T follicular helper cell (primary cell): ENCODE measurements around the gene CD86.

Source experiments
- DNase-seq: peaks from one replicate; pipeline ENCODE4 v3.0.0-alpha.2; 2020; ENCODE audit warnings: low read depth

The CD86 gene

DNA sequence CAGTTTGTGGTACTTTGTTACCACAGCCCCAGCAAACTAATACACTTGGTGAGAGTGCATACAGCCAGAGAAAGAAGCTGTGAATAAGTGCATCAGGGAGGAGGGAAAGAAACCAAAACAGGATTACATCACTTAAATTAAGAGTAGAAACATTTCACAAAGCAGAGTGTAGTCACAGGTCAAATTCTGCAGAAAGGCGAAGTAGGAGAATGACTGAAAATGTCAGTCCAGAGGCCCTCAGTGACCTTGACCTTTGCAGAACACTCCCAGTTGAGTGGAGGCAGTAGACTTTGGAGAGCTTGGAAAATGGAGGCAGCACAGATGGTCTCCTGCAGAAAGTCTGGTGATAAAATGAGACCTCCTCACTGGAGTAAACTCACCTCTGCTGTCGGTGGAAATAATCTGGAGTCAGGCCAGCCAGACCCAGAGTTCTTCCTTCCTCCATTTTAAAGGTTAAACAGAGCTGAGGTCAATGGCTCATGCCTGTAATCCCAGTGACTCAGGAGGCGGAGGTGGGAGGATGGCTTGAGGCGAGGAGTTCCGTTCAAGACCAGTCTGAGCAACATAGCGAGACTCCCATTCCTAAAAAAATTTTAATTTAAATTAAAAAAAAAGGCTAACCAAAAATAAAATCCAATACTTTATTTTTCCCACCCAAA, 5.0 kb downstream of the CD86 start:
- no peak for DNase-seq

DNA sequence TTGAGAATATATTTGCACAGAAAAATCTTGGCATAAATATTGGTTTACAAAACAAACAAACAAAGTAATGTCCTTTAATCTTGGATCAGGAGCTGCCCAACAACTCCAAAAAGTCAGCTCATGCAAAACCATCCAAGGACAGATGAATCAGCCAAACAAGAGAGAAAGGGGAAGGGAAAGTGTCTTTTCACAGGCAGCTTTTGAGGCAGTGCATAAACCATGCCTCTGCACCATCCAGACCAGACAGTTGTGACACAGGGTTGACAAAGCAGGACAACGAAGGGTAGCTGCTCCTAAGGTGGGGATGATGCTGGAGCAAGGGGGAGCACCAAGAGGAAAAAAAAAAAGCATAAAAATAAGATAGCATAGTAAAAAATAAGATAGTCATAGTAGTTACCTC, 8.7 kb downstream of the CD86 start:
- DNase-seq = no peak

DNA sequence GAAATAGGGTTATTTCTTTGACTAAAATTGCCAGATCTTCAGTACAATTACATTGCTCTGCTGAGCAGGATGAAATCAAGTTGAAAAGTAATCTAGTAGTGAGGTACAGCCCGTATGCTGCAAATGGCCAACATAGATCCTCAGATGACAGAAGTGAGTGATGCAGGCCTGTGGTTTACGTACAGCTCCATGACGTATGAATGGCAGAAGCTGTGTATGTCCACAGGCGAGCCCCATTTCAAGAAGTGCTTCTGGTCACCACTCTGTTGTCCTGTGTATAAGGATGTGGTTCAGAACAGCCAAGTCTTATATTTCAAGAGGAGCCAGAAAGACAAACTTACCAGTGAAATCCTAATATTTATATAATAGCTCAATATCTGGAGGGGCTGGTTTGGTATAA, 9.2 kb downstream of the CD86 start:
- DNase-seq = no peak

DNA sequence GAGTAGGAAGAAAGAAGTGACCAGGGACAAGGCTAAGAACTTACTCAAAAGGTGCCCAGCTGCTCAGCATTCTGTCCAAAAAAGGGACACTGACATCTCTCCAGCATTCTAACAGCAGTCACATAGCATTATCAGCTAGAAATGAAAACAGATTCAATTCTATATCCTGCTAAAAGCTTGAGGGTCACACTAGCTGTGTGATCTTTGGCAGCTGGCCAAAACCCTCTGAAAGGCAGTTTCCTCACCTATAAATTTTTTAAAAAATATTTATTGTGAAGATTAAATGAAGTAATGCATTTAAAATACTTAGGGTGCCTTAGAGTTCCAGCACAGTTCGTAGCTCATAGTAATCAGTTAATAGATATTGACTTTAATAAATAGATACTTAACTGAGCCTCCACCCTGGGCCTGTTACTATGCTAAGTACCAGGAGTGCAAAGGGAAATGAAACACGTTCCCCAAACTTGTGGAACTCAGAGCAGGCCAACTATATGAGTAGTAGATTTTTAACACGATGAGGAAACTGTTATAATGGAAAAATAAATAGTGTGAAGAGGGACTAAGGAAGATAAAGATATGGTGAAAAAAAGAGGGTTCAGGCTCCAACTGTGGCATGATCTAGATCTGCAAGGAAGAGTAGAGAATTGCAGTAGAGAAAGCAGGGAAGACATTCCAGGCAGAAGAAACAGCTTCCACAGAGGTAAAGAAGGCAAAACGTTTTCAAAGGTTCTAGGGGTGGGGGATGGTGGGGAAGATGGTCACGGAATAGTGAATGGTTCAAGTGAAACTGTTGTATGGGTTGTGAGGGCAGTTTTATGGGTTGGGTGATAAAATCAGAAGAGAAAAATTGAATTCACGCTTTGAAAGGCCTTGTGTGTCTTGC, 11.4 kb downstream of the CD86 start:
- DNase-seq = no peak

DNA sequence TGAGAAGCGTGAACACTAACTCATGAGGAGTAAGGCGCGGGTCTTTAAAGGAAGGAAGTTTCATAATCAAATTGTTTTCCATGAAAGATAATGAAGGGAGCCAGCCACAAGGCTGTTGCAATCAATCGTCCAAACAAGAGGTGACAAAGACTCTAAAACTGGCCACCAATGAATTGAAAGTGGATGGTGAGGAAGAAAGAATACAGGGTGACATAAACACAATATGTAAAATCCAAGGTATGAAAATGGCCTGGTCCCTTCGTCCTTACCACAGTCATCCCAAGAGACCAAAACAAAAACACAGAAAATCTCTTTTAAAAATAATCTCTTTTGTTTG, 12.0 kb downstream of the CD86 start:
- DNase-seq = no peak

DNA sequence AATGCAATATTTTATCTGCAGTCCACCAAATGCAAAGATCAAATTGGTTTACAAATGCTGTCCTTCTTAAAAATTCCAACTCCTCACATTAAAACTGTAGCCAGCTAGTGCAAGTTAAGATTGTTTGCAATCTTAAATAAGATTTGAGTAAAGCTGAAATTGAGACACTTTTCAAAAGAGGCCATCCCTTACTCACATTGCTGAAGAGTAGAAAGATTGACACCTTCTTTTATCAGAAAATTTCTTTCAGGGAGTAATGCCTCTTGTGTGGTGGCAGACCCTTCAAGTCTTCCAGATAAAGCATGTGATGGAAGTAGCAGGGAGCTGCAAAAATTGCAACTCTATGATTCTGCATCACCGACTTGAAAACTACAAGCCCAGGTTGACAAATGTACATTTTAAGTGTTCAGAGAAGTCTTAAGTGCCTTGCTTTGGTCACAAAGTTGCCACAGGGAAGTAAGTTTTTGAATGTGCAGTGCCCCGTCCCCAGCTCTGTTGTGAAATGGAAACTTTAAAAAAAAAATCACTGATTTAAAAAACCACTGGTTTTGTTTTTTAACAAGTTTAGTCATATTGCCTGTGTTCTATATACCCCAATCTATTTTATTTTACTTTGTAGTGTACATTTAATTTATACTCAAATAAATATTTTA, 12.6 kb downstream of the CD86 start:
- DNase-seq = no peak

DNA sequence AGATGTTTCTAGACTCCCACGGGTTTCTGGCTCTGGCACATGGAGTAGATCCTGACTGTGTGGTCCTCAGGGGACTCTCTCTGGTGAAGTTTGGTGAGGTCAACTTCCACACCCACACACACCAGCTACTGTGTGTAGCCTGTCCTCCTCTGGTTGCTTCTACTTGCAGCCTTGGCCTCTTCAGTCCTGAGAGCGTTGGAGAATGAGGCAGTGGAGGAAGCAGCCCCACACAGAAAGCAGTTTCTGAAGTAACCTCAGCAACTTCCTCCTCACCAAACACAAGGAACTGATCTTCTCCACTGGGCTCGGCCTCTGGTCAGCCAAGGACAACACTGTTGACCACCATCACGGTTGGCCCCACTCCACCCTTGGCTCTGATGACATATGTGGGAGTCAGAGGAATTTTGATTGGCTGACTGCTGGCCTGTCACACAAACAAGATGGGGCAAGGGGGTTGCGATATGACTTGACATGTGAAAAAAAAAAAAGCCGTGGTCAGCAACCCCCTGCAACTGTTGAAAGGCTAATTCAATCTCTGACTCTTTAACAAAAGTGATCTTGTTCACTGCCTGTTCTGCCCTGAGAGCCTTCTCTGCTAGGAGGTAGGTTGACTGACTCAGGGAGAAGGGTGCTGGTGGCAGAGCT, 19.6 kb downstream of the CD86 start:
- DNase-seq = no peak

DNA sequence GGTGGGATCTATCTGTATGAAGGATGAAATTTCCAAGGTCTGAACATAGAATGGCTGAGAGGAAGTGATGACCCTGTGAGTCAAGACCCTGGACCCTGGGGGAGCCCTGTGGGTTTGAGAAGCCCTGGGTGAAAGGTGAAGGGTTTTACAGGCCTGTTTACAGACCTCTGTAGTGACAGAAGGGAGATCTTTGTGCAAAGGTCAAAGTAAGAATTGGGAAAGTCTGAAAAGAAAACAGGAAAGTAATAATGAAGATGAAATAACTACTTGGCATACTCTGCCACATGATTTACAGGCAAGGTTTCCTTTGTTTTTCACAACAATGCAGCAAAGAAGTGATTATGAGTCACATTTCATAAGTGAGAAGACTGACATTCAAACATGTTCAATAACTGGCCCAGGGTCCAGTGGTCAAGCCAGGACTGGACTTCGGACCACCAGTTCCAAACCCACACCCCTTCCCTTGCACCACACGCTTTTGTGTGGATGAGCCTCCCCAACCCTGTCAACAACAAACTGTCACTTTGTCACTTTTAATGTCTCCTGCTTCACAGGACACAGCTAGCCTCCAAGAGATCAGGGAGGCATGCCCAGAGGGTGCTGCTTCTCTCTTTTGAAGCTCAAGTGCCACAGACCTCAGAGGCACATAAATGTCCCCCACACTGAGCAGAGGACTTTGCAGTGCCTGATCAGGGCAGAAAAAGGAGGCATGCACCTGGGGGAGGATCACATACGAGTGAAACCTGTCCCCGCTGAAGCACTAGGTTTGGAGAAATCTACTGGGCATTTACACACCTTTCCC, 21.5 kb downstream of the CD86 start:
- no peak for DNase-seq

DNA sequence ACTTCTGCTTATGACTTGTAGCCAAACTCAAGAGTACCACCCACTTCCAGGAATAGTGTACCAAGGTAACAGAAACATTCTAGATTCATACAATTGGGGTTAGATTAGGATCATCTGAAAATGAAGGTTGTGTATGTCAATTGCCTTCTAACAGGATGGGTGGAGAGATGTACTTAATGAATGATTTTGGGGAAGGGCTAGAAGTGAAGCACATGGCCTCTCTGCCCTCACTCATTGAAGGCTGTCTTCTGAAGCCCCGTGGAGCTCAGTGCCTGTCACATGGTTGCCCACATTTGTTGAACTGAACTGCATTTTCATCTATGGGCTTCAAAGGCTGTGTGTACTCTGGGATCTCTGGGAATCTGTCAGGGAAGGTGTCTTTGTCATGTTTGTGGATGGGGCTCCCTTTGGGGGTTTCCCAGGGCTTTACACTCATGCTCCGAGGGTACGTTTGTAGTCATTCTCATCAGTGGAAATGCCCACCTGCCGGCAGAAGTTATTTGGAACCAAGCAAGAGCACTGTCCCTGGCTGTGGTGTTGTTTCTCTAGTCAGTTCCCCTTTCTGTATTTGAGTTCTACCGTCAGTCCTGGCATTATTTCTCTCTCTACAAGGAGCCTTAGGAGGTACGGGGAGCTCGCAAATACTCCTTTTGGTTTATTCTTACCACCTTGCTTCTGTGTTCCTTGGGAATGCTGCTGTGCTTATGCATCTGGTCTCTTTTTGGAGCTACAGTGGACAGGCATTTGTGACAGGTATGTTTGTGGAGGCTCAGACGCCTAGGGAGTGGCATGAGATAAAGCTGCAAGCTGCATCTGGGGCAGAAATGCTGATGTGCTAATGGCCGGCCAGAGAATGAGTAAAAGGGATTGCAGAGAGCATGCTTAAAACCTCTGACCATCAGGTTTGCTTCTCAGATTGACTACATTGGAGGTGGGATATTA, 22.4 kb downstream of the CD86 start:
- no peak for DNase-seq

DNA sequence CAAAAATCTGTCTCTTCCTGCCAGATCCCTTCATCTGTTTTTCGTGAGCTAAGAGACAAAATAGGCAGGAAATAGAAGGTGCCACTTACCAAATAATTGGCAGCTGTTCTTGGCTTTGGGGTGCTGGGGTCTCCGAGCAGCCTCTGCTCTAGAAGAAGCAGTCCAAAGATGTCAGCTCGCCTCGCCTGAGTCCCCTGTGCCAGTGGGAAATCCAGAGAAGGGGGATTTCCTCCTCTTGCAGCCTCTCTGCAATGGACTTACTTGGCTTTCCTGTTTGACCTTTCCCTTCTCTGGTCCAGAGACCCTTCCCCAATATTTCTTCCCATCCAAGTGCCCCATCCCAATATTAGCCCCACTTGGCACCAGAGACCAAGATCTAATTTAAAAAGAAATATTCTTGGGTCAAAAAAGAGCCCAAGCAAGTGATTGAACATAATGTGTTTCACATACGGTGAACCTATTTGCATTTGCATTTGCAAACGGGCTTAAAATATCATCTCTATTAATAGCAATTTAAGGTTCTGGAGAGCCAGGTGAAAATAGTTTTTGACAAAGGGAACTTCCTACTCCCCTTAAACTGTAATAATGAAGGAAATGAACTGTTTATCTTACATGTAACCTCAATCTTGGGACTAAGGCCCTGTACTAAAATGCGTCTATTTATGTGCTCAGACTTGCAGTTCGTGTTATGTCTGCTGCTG, 23.2 kb downstream of the CD86 start:
- no peak for DNase-seq

DNA sequence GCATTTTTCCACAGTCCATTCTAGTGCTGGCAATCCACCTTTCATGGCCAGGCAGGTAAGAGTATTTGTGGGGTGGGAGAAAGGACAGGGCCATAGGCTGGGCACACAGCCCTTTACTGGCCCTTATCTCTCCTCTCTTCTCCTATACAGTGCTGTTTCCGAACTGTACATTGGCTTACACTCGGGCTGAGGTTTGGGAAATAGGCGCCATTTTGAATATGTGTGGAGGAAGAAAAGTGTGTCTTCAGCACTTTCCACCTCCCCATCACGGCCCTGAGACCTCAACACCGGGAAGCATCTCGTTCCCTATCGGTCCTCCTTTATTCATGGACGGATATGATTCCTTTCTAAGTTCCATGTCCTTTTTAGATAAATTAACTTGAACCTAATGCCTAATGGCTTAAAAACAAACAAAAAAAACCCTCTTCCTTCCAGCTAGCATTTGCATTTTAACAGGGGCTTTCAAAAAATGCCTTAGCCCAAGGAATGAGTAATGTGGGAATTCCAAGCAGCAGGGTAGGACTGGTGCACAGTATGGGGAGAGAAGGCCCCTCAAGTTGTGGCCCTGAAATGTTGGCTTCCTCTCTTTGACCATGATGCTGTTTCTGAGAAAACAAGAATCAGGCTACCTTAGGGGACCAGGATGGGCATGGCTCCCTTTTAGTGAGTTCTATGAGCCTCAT, 24.5 kb downstream of the CD86 start:
- DNase-seq = no peak

DNA sequence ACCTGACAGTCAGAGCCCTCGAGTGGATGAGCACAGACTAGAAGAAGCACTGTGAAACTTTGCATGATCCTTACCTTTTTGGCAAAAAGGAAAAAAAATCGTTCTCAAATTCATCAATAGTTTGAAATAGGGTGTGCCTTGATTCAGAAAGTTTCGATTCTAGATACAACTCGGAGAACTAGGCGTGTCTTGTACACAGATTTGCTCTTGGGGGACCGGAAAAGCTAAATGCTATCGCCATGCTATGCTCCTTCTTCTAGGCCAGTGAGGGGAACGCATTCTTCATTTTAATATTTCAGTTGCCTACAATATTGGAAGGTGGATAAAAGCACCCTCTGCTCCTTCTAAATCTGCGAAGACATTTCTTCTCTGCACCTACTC, 25.0 kb downstream of the CD86 start:
- DNase-seq = no peak

DNA sequence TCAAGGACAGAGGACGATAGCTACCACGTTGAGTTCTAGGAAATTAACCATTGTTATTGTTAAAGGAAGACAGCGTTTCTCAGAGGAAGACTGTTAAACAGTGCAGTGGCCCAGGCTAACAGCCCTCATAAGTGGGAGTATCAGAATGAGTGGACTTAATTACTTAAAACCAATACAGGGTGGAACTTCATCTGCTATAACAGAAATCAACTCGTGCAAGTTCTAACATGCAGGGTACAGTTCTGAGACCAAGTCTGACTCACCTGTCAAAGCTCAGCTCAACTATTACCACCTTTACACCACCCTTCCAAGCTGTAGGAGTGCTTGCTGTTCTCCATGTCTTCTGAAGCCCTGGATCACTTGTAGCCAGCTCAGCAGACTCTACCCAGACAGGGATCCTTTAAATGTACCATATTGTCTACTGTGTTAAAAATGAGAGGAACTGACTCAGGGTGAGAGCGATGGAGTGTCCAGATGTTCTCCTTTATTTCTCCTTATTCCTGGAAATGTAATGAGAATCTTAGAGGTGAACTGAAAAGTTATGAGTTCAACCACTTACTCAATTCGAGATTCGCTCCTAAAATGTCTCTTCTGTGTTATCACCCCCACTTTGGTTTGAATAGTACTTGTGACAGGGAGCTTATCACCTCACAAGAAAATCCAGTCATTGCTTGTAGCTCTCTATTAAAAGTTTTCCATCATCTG, 26.5 kb downstream of the CD86 start:
- no peak for DNase-seq

DNA sequence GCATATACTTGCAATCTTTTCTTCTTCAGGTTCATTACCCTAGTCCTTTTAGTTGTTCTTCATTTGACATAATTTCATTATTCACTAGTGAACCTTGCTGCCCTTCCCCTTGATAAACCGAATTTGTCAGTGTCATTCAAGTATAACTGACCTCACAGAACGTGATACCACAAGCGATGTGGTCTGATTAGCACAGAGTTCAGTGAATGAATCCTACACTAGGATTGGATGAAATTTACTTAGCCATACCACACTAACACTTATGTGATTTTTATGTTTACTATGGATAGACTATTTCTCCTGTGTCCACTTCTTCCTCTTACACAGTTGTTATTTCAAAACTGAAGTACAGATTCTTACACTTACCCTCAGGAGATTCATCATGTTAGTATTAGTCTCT, 27.2 kb downstream of the CD86 start:
- no peak for DNase-seq

DNA sequence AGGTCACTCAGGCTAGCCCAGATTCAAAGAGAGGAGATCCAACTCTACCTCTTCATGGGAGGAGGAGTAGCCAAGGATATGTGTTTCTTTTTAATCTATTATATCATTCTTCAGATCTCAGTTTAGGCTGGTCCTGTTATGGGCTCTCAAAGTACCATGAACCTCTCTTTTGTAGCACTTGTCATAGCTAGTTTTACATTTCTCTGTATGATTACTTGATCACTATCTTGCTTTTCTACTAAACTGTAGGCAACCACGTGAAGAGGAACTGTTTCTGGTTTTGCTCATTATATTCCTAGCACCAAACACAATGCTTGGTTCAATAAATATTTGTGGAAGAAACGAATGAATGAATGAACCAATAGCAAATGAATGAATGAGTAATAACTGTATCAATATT, 29.6 kb downstream of the CD86 start:
- no peak for DNase-seq

DNA sequence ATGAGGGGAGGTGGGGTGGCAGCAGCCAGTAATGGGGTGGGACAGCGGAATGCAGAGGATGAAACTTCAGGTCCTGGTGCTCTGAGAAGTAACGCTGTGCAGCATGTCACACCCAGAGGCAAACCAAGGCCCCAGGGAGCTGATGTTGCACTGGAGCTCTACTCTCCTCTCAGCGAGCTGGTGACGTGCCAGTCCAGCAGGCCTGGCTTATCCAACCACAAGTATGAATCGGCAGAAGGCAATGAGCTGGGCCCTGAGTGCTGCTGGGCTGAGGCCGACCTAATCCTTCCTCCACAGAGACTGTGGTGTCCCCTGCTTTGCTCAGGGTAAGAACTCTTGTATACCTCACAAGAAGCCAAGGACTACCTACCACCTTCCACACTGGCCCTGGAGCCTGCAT, 30.5 kb downstream of the CD86 start:
- no peak for DNase-seq

DNA sequence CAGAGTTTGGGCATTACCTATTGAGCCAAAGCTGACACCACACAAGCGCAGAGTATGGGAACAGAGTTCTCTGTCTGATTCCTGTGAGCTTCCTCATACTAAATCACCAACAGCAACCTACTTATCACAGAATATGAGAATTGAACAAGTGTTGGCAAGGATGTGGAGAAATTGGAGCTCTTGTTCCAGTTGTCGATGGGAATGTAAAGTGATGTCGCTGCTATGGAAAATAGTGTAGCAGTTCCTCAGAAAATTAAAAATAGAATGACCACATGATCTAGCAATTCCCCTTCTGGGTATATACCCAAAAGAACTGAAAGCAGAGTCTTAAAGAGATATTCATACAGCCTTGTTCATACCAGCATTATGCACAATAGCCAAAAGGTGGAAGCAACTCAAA, 33.4 kb downstream of the CD86 start:
- DNase-seq = no peak

DNA sequence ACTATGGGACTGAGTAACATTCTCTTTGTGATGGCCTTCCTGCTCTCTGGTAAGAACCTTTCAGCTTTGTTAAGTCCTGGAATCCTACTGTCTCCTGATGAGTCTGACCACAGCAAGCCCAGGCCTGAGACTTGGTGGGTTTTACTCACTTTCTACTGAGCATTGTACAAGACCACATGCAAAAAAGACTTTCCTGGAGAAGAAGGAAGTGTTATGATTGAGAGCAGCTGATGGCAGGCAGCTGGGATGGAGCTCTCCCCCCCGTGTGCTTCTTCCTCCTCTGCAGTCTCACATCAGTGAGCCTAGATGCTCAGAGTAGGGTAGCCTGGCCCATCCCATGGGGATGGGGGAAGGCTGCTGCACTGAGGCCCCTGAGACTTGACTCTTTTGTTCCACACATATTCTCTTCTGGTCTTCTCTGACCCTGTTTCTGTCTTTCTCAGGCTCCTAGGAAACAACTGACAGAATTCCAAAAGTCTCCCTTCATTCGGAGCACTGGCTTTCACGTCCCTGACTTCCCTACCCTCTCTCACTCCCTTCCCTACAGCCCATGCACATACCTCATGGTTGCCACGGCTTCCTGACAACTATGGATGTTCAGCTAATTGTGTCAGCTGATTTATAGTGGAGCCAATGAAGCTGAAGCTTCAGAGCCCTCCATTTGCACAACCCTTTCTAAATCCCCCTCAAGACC, 36.6 kb downstream of the CD86 start:
- DNase-seq = no peak
